ENCODE measurements around the gene TSC22D4. TPM values are rescaled to one million over a fixed set of nuclear protein-coding genes. Genes with fewer than 3 reads are reported as not detected.

TSC22D4 gene
- total and polyA plus RNA-seq, 2 donors (not counting 3 experiments of a cell fraction or from before 2014, with no cell fraction given) = 40.1 to 84.4 TPM

GRCh38 chr7:100430493-100431285 lies 48.3 kb downstream of the TSC22D4 start:
- Histone ChIP-seq H3K4me3 (replicated peaks in 1 of 3; ENCODE audit: insufficient read depth in 1 of 3, low read depth in 1 of 3, low read length in 3 of 3) (peak overlapping the region; percentile 44 to 69 (median 68)), H3K79me2 (ENCODE audit: control insufficient read depth, insufficient read depth, low read length) (peaks cover 44% of the 10 kb centered on the region), H2AFZ (ENCODE audit: low read depth, low read length) (no peak overlapping the region), H3K4me2 (ENCODE audit: insufficient read depth, low read length) (peak overlapping the region; percentile 81), H3K36me3 (ENCODE audit: control insufficient read depth in 2 of 2, extremely low read depth in 1 of 2, insufficient read depth in 2 of 2, low read length in 2 of 2) (peaks cover 5 to 20% of the 10 kb centered on the region in 2 experiments), H3K9ac (replicated peaks; ENCODE audit: extremely low read depth, insufficient read depth, low read length) (peak overlapping the region; percentile 92), H3K27ac (ENCODE audit: insufficient read depth, low read depth, low read length) (peak overlapping the region; percentile 46), H4K20me1 (replicated peaks; ENCODE audit: control insufficient read depth, extremely low read depth, insufficient read depth, low read length) (no peaks in the 10 kb centered on the region), H3K9me1 (replicated peaks; ENCODE audit: control insufficient read depth, extremely low read depth, insufficient read depth, low read length) (no peaks in the 10 kb centered on the region), H3K9me3 (replicated peaks; ENCODE audit: control insufficient read depth, insufficient read depth, low read length) (no peaks in the 10 kb centered on the region), H3K4me1 (ENCODE audit: control insufficient read depth, extremely low read depth, insufficient read depth, low read length) (peaks cover 28% of the 10 kb centered on the region), H3K27me3 (ENCODE audit: control insufficient read depth in 2 of 2, insufficient read depth in 2 of 2, low read length in 2 of 2) (no peaks in the 10 kb centered on the region)
- BruUV-seq (replicated peaks) = no TSS peak
- dilution Hi-C loops (cut with MboI; ENCODE audit: extremely low pct_ligation_motif_present, low sequenced_read_pairs) (no loop called here), intact Hi-C loops (cut with micrococcal nuclease) (no loop called here)
- peak; percentile 36 for TF ChIP-seq POLR2A (IDR thresholded peaks at IDR 0.05; ENCODE audit: low read depth, low read length)
- no peak for TF ChIP-seq JUN (IDR thresholded peaks at IDR 0.05; ENCODE audit: borderline replicate concordance, insufficient read depth, insufficient read length, low read depth)
- no peak for TF ChIP-seq MYC (IDR thresholded peaks at IDR 0.05; ENCODE audit: low read depth, low read length)
- CTCF ChIA-PET = interaction anchor here (0.5 to 1.5 kb wide), 5 partner anchors 23 to 245 kb away, joined by 3 to 5 read pairs (median 3); no protein-coding TSS in a partner anchor
- POLR2A ChIA-PET = interaction anchor here (3.1 kb wide), 1 partner anchor 13 kb away, joined by 59 read pairs; no protein-coding TSS in a partner anchor
- DNase-seq (ENCODE audit: low read depth, low spot score) = no peak
- FAIRE-seq = no peak

GRCh38 chr7:100429637-100430492 lies 49.1 kb downstream of the TSC22D4 start, which contains the start of gene MEPCE:
TSS of gene MEPCE (plus strand) at chr7:100429831. CDS start at chr7:100430019, 188 bp downstream.
- ChIA-PET POLR2A (interaction anchor here (0.6 to 3.1 kb wide), 16 partner anchors 7 to 303 kb away, joined by 3 to 59 read pairs (median 6); partner anchors contain the start of genes FBXO24, LRCH4, MBLAC1 and MOSPD3), CTCF (interaction anchor here (0.5 to 2.1 kb wide), 8 partner anchors 8 to 246 kb away, joined by 3 to 10 read pairs (median 4); no protein-coding TSS in a partner anchor)
- Histone ChIP-seq H3K27me3 (ENCODE audit: control insufficient read depth in 2 of 2, insufficient read depth in 2 of 2, low read length in 2 of 2) (no peaks in the 10 kb centered on the region), H3K27ac (ENCODE audit: insufficient read depth, low read depth, low read length) (peak within 1 kb of the TSS; percentile 89), H4K20me1 (replicated peaks; ENCODE audit: control insufficient read depth, extremely low read depth, insufficient read depth, low read length) (no peaks in the 10 kb centered on the region), H3K9me3 (replicated peaks; ENCODE audit: control insufficient read depth, insufficient read depth, low read length) (no peaks in the 10 kb centered on the region), H3K4me3 (replicated peaks in 1 of 3; ENCODE audit: insufficient read depth in 1 of 3, low read depth in 1 of 3, low read length in 3 of 3) (peak within 1 kb of the TSS; percentile 55 to 80 (median 69)), H3K79me2 (ENCODE audit: control insufficient read depth, insufficient read depth, low read length) (peaks cover 36% of the 10 kb centered on the region), H3K9me1 (replicated peaks; ENCODE audit: control insufficient read depth, extremely low read depth, insufficient read depth, low read length) (no peaks in the 10 kb centered on the region), H3K4me1 (ENCODE audit: control insufficient read depth, extremely low read depth, insufficient read depth, low read length) (peaks cover 23% of the 10 kb centered on the region), H3K4me2 (ENCODE audit: insufficient read depth, low read length) (peak within 1 kb of the TSS; percentile 81), H3K9ac (replicated peaks; ENCODE audit: extremely low read depth, insufficient read depth, low read length) (peak within 1 kb of the TSS; percentile 92), H2AFZ (ENCODE audit: low read depth, low read length) (no peak within 1 kb of the TSS), H3K36me3 (ENCODE audit: control insufficient read depth in 2 of 2, extremely low read depth in 1 of 2, insufficient read depth in 2 of 2, low read length in 2 of 2) (peaks cover 5 to 20% of the 10 kb centered on the region in 2 experiments)
- dilution Hi-C loops (cut with MboI; ENCODE audit: extremely low pct_ligation_motif_present, low sequenced_read_pairs) = no loop called here
- no peak for TF ChIP-seq EZH2 (IDR thresholded peaks at IDR 0.05; ENCODE audit: borderline replicate concordance, low read depth, low read length, severe bottlenecking)
- no peak for TF ChIP-seq CTCF (IDR thresholded peaks at IDR 0.05; ENCODE audit: extremely low read depth in 1 of 2, insufficient read depth in 1 of 2, low read depth in 1 of 2, low read length in 2 of 2)
- no peak for TF ChIP-seq GATA2 (IDR thresholded peaks at IDR 0.05; ENCODE audit: insufficient read depth, insufficient read length, low read depth, low read length)
- TF ChIP-seq POLR2AphosphoS5 (IDR thresholded peaks at IDR 0.05; ENCODE audit: insufficient read depth, low read depth, low read length) = no peak
- TF ChIP-seq POLR2A (IDR thresholded peaks at IDR 0.05; ENCODE audit: low read depth, low read length) = no peak
- TF ChIP-seq MYC (IDR thresholded peaks at IDR 0.05; ENCODE audit: low read depth, low read length) = no peak
- TF ChIP-seq FOS (IDR thresholded peaks at IDR 0.05; ENCODE audit: borderline replicate concordance, insufficient read depth, low read length) = no peak
- TF ChIP-seq MAX (IDR thresholded peaks at IDR 0.05; ENCODE audit: insufficient read depth, insufficient read length) = no peak
- no peak for TF ChIP-seq JUN (IDR thresholded peaks at IDR 0.05; ENCODE audit: borderline replicate concordance, insufficient read depth, insufficient read length, low read depth)
- no TSS peak for BruUV-seq (replicated peaks)
- intact Hi-C loops (cut with micrococcal nuclease) = loop anchor here (1.0 to 2.0 kb wide), 3 partner anchors 14 to 116 kb away; partner anchors contain the start of gene TSC22D4
- peak; percentile 98 for DNase-seq (ENCODE audit: low read depth, low spot score)
- FAIRE-seq = no peak
